ENCODE measurements around the gene BLMH. TPM values are rescaled to one million over a fixed set of nuclear protein-coding genes. Genes with fewer than 3 reads are reported as not detected.
A peak's percentile ranks its signal among the peaks of the same experiment; 100 is the strongest.

Gene BLMH
- total and polyA plus RNA-seq, 10 of the 15 experiments (the other 5 are each of a cell fraction or from before 2014, with no cell fraction given): 16.1 to 63.9 (median 54.0) TPM

GRCh38 chr17:30208214-30208613 lies 83.5 kb downstream of the BLMH start (continued):
- TF ChIP-seq MTA2 (IDR thresholded peaks at IDR 0.05; ENCODE audit: low read depth) (peak; percentile 78; the same call in 1 of the 2 replicates), MAX (IDR thresholded peaks at IDR 0.05; ENCODE audit: low read depth, low read length) (no peak), DPF2 (IDR thresholded peaks at IDR 0.05) (peak; percentile 77), CBX3 (IDR thresholded peaks at IDR 0.05; ENCODE audit: borderline replicate concordance, low read depth) (no peak), HDAC2 (IDR thresholded peaks at IDR 0.05) (no peak), RCOR1 (conservative IDR thresholded peaks at IDR 0.05; ENCODE audit: low read depth, low read length) (no peak), TBL1XR1 (IDR thresholded peaks at IDR 0.05; ENCODE audit: low read depth, low read length) (peak; percentile 54; the same call in 1 of the 2 replicates), JUND (IDR thresholded peaks at IDR 0.05; ENCODE audit: low read depth, low read length) (no peak), RELB (IDR thresholded peaks at IDR 0.05; ENCODE audit: low read depth) (peak; percentile 91), KAT2A (conservative IDR thresholded peaks at IDR 0.05; ENCODE audit: control insufficient read depth, low read depth, low read length) (no peak), EGR1 (IDR thresholded peaks at IDR 0.05; ENCODE audit: borderline replicate concordance in 1 of 2, low read depth in 2 of 2, low read length in 2 of 2) (no peak), SKIL (IDR thresholded peaks at IDR 0.05; ENCODE audit: low read depth, poor library complexity, severe bottlenecking) (peak; percentile 74)

Measured in GM12878 (cell line).